GM19193 (cell line): Measurements from ENCODE around the gene CD47.

Experiments used
- POLR2A ChIP-seq: IDR thresholded peaks from 4 replicates; pipeline ENCODE4 v1.6.1; 2011; ENCODE audit not compliant: insufficient read depth, insufficient read length; ENCODE audit errors: extremely low read depth

The CD47 gene

GRCh38 chr3:108123326-108123725 lies 32.5 kb upstream of the CD47 start:
- TF ChIP-seq POLR2A, result no peak

- TF ChIP-seq POLR2A, result no peak
Measured at GRCh38 chr3:108122276-108122675, 31.4 kb upstream of the CD47 start.

DNA sequence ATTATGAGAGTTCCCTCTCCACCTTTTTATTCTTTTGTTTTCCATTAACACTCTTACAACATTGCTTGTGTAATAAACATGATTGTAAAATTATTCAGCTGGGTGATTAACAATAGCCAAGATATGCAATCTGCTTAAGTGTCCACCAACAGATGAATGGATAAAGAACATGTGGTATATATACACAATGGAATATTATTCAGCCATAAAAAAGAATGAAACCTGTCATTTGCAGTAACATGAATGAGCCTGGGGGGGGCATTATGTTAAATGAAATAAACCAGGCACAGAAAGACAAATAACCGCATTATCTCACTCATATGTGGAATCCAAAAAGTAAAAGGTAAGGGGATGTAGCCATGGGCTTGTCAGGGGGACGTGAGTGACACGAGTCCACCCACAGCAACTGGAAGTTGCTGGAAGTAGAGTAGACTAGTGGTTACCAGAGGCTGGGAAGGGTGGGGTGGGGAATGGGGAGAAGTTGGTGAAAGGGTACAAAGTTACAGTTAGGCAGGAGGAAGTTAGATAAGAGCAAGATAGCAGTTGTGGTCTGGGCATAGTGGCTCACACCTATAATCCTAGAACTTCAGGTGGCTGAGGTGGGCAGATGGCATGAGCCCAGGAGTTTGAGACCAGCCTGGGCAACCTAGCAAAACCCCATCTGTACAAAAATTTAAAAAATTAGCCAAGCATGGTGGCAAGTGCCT lies 28.7 kb upstream of the CD47 start:
- TF ChIP-seq POLR2A, result no peak

GRCh38 chr3:108118038-108118768 lies 27.4 kb upstream of the CD47 start:
- TF ChIP-seq POLR2A, result no peak

GRCh38 chr3:108117241-108117775 lies 26.5 kb upstream of the CD47 start:
- TF ChIP-seq POLR2A, result no peak

DNA sequence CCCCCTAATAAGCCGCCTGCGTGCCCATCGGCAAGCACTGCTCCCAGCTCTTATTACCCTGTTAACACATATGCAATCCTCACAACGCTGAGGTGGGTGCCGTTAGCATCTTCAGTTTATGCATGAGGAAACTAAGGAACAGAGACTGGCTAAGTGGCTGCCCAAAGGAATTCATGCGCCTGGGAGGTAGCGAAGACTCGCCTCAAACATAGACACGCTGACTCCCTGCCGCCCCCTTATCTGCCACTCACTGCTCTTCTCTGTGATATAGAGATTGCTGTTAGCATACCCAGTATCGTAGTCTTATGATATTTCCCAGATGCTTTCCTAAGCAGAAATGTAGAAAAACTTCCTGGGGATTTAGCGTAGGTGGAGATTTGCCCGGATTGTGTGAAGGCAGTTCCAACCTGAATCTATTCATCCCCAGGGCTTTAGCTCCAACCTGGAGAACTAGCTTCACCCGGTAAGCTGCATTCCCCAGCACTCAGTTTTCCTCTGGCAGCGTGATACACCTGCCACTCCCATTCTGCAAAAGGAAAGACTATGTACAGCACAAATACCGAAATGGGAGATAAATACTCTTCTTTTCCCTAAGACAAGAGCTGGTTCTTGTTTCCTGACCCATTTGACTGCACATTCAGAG lies 23.7 kb upstream of the CD47 start:
- no peak for TF ChIP-seq POLR2A

DNA sequence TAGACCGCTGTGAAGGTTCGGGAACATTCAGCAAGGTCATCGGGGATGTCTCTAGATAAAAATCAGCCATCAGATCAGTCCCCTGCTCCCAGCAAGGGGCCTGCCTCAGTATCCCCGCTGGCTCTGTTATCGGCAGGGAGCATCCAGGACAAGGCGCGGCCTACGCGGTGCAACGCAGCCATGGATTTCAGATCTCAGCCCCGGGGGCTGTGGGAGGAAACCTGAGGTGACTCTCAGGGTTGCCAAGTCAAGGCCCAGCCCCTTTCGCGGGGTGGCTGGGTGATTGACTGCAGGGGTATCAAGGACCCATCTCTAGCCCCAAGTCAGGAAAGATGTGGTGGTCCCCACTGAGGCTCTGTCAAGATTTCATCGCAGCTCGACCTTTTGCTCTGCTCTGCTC lies 23.1 kb upstream of the CD47 start:
- TF ChIP-seq POLR2A, result no peak

- TF ChIP-seq POLR2A, result no peak
Measured at GRCh38 chr3:108110934-108111333, 20.1 kb upstream of the CD47 start.

- no peak for TF ChIP-seq POLR2A
Measured at GRCh38 chr3:108108416-108108815, 17.6 kb upstream of the CD47 start.

DNA sequence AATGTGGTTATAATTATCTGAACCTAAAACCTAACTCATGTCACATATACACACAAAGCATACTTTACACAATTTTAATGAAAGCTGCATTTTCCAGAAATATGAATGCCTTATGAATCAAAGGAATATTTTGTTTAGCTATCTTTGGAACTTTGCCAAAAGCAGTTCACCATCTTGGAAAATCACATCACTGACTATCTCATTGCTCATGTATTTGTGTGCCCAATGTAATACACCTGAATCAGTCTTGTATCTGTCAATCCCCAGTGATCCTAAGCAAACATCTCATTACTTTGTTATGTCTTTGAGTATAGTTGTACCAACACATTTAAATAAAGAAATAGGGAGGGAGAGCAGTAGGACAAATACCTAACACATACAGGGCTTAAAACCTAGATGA lies 15.6 kb upstream of the CD47 start:
- no peak for TF ChIP-seq POLR2A

DNA sequence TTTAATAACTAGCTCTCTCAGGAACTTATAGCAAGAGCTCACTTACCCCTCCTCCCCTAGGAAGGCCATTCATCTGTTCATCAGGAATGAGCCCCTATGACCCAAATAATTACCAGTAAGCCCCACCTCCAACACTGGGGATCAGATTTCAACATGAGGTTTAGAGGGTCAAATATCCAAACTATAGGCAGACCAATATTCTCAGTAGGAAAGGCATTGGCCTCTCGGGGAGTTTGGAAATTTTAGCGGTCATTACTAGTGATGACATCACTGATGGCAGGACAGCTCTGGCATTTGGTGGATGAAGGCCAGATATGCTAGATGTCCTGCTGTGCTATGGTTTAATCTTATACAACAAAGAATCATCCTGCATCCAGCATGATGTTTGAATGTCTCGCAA lies 15.2 kb upstream of the CD47 start:
- no peak for TF ChIP-seq POLR2A

- TF ChIP-seq POLR2A, result no peak
Measured at GRCh38 chr3:108103886-108104797, 13.3 kb upstream of the CD47 start.

- TF ChIP-seq POLR2A, result no peak
Measured at GRCh38 chr3:108103040-108103751, 12.4 kb upstream of the CD47 start.

GRCh38 chr3:108102420-108103039 lies 11.7 kb upstream of the CD47 start:
- no peak for TF ChIP-seq POLR2A

- no peak for TF ChIP-seq POLR2A
Measured at GRCh38 chr3:108100906-108101660, 10.3 kb upstream of the CD47 start.
